Middle frontal gyrus (tissue), 1 donor: ENCODE results near the gene MVD.
"Not testable (repeated sequence)": the region's sequence is repeated elsewhere in the genome, so short reads cannot be mapped to it uniquely, and the experiment has no call there.

Experiments used
- DNase-seq: peaks from one replicate; pipeline ENCODE4 v3.0.0-alpha.2; 2015; ENCODE audit warnings: low spot score; ENCODE audit errors: extremely low spot score

Gene MVD

DNA sequence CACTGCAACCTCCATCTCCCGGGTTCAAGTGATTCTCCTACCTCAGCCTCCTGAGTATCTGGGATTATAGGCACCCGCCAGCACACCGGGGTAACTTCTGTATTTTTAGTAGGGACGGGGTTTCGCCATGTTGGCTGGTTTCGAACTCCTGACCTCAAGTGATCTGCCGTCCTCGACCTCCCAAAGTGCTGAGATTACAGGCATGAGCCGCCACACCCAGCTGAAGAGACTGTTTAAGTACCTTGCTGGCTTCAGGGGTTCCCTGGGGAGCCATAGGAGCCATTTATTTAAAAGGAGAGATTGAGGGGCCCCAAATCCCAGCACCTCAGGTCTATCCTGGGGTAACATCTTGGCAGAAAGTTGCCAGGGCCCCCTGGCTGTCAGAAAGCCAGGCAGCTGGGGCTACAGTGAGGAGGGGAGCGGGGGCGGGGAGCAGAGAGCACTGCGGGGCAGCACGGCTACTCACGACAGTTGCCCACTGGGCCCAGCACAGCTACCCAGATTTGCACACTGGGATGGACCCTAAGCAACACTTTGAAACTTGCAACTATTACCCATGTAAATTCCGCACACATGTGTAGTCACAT, 21.8 kb upstream of the MVD start:
- DNase-seq = no peak

DNA sequence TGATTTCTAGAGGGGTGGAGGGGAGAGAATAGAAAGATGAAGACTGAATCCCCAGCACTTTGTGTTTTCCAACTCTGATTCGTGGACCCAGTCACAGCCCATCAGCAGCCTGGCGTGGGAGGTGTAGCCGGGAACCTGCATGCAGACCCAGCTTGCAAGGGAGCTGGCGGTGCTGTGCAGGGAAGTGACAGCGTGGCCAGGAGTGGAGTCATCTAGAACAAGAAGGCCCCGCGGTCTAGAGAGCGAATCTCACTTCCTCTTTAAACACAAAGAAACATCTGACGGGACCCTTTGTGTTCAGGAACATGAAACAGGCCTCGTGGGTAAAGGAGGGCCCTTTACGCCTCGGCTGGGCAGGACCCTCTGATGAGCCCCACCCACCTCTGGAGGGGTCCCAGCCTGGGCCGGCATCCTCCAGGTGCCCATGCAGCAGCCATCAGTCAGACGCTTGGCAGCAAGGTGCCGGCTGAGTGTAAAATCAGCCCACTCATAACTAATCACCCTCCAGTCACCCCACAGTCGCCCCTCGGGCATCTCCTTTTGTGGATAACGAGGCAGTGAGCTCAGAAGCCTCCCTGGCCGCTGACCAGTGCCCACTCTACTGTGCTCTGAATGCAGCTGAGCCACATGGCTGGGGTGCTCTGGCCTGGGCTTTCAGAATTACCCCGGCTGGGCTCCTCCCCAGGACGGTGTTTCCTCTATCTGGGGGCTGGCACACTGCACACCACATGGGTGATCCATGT, 19.0 kb upstream of the MVD start:
- peak; percentile 69 for DNase-seq

DNA sequence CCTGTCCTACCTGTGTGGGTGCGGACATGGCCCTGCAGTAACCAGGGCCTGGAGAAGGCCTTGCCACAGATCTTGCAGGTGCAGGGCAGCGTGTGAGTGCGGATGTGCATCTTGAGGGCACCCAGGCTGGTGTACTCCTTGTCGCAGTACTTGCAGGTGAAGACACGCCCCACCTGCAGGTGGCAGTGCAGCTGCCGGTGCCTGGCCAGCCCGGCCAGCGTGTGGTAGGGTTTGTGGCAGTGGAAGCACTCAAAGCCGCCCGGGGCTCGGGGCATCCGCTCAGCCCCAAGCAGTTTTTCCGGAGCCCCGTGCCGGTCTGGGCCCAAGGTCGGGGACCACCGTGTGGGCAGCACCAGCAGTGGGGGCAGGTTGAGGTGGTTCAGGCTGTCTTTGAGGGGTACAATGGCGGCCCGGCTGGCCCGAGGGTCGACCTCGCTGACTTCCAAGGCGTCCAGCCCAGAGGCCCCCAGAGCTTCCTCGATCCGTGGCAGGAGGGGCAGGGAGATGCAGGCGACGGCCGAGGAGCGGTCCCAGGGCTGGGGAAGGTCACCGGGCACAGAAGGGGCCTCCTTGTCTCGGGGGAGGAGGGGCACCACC, 18.3 kb upstream of the MVD start:
- no peak for DNase-seq

DNA sequence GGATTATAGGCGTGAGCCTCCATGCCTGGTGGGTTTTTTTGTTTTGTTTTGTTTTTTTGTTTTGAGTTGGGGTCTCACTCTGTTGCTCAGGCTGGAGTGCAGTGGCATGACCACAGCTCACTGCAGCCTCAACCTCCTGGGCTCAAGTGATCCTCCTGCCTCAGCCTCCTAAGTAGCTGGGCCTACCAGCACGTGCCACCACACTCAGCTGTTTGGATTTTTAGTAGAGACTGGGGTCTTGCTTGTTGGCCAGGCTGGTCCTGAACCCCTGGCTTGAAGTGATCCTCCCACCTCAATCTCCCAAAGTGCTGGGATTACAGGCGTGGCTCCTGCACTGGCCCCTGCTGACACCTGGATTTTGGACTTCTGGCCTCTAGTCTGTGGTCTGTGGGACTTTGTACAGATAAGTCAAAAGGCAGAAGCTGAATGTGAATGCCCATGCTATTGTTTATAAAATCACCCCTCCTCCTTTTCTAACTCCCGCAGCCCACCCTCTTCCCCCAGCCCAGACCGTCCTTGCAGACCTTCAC, 17.7 kb upstream of the MVD start:
- DNase-seq = no peak

DNA sequence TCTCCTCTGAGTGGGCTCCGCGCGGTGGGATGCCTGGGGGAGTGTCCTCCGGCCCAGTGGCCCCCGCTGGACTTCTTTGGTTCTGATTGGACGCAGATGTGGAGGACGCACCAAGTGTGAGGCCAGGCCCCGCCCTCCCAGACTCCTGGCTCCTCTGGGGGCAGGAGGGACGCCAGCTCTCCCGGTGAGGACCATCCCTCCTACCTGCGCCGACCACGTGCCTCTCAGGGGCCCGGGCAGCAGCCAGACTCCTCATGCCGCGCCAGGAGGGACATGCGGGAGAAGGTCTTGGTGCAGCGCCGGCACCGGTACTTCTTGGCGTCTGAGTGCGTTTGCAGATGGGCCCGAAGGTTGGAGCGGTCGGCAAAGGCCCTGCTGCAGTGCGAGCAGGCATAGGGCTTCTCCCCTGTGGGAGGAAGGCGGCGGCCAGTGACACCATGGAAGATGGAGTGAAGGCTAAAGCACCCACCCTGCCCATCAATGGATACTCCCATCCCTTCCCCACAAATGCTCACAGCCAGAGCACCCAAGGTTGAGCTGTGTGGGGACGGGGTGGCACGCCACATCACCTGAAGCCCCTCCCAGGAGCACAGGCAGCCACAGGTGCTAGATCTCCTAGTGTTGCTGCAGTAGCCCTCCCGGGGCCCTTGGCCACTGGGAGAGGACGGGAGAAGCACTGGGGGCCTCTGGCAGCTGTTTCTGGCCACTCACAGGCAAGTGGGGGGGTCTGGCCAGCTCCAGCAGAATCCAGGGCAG, 15.5 kb upstream of the MVD start:
- no peak for DNase-seq

DNA sequence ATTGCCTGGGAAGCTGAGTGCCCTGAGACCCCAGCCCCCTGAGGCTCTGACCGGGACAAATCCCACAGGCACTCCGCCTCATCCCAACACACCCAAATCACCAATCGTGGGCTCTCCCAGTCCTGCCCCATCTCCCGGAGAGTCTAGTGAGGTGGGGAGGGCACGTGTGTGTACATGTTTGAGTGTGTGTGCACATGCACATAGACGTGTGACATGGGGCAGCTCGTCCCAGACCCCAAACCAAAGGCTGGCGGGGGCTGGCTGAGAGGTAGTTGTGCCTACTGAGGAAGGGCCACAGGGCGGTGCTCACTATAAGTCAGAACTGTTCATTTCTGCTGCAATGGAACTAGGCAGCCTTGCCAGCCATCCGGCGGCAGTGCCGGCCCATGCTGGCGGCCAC, 14.8 kb upstream of the MVD start:
- DNase-seq = no peak

DNA sequence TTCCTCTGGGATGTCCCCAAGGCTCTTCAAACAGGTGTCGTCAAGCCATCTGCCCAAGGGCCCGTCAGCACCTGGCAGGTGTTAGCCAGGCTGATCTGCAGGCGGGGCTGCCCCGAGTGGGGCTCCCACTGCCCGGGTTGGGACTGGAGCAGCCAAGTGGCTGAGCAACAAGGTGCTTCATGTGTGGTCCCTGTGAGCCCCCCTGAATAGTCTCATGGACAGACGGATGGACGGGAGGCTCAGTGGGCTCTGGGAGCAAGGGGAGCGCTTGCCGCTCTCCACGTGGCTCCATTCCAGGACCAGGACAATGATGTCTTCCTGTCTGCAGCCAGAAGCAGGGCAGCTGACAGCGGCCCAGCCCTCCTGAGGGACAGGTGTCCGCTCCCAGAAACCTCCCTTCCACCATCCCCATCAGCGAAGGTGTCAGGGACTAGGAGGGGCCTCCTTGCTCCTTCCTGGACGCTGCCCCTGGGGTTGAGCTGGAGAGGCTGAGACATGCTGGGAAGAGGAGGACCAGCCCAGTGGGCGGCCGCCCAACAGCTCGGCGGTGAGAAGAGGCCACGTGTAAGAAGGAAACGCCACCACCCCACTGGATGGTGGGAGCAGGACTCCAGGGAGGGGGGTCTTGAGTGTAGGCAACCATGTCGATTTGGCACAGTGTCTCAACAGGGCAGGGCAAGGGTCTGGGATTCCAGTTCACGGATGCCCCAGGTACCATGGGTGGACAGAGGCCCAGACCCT, 13.8 kb upstream of the MVD start:
- no peak for DNase-seq

DNA sequence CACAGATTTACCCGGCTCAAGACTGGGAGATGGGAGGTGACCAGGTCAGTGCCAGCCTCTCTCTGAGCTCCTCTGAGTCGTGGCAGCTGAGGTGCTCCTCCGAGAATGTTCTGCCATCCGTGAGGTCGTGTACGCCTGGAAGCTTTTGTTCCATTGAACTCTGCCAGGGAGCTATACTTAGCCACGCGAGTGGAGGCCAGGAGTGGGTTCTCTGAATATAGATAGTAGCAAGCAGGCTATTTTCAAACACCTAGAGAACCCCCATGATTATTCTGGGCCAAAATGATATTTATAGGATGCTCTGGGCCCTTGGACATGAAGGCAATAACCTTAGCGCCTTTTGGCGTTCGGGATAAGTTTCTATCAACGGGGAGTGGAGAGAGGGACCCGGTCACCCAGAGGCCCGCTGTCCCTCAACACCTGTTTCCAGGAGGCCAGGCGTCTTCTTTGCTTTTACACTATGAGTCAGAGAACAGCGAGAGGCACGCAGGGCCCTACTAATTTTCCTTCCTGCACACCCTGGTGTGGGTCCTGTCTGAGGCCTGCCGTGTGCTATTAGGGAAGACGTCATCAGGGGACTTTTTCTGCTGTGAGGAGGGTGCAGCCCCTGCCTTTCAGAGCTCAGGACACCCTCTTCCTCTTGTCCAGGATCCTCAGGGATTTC, 11.0 kb upstream of the MVD start:
- DNase-seq = no peak

DNA sequence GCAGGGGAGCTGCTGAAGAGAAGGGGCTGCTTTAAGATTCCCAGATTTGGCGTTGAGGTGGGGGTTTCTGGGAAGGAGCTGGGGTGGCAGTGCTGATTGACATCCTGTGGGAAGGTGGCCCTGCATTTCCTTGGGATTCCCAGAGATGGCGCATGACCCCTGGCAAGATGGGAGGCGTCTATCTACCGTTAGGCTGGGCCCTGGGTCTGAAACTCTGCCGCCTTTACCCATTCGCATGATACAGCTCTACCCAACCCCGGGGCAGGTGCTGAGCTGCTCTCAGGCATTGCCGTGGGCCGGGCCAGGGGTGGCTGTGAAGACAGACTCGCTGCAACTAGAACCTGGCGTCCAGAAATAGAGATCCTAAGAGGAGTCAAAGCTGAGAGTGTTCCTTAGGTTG, 9.9 kb upstream of the MVD start:
- DNase-seq = no peak

DNA sequence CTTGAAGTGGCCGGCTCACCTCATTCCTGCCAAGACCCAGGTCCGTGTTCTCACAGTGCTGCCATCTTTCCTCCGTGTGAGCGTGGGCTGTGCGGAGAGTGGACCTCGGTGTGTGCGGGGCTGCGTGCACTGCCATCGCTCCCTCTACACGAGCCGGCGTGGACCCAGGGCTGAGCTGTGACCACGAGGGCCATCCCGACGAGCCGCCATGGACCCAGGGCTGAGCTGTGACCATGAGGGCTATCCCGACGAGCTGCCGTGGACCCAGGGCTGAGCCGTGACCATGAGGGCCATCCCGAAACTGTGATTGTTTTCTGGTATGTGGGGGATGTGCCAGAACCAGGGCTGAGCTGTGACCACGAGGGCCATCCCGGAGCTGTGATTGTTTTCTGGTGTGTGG, 8.9 kb upstream of the MVD start:
- no peak for DNase-seq

DNA sequence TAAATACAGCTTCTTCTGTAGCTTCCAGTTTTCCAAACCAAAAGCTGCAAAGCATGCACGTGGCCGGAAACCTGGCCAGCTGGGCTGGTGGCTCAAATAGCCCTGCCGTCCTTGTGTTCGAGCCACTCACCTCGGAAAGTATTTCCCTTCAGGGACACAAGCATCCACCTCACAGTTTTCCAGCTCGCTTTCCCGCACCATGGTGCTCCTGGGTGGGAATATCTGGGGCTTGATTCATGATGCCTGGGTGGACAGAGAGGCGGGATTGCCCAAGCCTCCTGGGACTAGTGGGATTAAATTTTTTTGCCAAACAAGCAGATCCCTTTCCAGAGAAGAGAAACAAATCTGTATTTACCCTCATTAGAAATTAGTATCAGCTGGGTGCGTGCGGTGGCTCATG, 7.1 kb upstream of the MVD start:
- DNase-seq = no peak

DNA sequence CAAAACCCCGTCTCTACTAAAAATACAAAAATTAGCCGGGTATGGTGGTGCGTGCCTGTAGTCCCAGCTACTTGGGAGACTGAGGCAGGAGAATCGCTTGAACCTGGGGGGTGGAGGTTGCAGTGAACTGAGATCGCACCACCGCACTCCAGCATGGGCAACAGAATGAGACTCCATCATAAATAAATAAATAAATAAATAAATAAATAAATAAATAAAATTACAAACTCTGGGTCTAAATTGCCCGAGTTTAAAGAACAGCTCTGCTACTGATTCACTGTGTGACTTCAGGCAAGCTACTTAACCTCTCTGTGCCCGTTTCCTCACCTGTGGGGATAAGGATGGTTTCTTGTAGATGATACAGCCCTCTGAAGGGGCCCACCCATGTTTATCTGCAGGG, 6.6 kb upstream of the MVD start:
- DNase-seq = not testable (repeated sequence)

DNA sequence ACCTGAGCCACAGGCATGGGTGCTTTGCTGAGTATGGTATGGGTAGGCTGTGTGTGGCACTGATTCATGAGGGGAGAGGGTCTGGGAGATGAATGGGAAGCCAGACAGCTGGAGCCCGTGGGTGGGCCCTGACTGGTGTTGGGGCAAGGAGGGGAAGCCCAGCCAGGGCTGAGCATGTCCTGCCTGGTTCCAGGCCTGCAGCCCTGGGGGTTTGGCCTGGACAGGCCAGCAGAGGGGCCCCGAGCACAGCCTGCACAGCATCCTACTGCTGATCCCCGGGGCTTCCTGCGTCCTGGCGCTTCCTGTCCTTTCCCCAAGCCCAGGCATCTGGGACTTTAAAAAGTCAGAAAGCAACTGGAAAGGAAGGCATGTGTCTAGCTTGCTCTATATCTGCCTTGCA, 4.6 kb upstream of the MVD start:
- DNase-seq = no peak

DNA sequence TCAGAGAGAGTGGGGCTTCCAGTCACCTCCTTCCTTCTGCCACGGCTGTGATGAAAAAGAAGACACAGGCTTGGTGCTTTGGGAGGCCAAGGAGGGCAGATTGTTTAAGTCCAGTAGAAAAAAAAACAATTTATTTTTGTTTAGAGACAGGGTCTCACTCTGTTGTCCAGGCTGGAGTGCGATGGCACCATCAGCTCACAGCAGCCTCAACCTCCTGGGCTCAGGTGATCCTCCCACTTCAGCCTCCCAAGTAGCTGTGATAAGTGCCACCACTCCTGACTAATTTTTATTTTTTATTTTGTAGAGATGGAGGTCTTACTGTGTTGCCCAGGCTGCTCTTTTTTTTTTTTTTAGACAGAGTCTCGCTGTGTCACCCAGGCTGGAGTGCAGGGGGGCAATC, 2.7 kb upstream of the MVD start:
- no peak for DNase-seq

DNA sequence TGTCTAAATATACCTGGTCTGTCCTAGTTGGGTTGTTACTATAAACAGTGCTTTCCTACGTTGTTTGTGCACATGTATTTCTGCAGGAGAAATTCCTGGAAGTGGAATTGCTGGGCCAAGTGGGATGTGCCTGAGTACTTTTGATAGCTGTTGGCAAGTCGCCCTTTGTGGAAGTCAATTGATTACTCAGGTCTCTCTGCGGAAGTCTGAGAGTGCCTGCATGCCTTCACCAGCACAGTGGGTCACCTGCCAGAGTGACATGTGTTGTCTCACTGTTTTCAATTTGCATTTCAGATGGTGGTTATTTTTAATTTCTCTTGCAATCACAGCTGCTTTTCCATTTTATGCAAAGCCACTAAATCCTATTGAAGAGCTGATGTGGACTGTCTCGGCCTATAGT, 2.3 kb upstream of the MVD start:
- no peak for DNase-seq

DNA sequence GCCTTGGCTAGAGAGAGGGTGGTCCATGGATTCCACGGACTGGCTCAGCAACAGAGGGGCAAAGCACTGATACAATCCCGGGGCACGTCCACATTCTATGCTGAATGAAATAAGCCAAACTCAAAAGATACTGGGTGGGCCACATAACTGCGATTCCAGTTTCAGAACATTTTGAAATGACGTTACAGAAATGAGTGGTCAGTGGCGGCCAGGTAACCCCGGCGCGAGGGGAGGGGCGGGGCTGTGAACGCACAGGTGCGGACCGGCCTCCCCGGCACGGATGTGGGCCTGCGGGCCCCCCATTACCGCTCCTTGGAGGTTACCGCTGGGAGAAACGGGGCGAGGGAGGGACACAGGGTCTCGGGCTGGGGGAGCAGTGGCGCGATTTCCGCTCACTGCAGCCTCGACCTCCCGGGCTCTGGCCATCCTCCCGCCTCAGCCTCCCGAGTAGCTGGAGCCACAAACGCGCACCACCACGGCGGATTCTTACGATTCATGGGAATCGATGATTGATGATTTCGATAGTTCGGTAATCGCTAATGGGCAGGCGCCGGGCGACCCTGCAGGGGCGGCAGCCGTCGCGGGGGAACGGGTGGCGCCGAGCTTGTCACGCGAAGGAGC, 559 bp downstream of the MVD start:
- no peak for DNase-seq

DNA sequence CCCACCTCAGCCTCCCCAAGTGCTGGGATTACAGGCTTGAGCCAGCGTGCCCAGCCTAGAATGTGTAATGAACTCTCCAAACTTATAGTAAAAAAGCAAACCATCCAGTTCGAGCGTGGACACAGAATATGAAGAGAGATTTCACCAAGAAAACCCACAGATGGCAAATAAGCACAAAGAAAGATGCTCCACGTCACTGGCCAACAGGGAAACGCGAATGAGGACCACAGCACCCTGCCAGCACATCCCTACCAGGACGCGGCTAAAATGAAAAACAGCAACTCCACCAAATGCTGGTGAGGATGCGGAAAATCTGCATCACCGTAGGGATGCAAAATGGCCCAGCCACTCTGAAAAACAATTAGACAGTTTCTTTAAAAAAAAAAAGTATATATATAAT, 1.4 kb downstream of the MVD start:
- DNase-seq = no peak

DNA sequence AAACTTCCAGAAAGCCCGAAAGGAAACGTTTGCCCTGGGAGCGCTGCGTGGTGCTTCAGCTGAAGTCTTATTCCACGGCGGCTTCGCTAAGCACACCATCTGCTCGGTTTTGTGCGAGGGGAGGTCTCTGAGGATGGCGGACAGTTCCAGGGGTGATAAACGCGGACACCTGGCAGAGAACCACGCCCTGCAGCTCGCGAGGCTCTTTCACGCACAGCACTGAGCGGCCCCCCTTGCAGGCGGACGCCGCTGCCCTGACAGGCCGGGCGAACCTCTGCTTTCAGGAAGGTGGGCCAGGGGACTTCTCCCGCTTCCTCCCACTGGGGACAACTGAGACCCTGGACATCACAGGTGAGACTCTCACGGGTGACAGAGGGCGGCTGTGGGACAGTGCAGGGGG, 3.7 kb downstream of the MVD start:
- no peak for DNase-seq

DNA sequence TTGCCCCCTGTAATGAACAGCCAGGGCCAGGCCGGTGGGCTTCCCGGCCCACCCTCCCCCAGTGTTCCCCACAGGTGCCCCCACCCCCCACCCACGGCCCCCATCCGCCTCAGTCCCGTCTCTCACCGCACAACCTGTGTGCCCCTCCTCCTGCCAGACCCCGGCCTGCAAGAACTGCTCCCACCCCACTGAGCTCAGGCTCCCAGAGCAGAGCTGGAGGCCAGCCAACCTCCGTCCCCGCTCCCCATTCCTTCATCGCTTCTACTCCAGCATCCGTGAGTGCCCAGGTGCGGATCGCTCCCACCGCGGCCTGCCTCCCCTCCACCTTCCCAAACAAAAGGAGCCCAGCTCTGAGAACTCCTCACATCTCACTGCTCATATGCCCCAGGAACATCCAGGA, 4.2 kb downstream of the MVD start:
- no peak for DNase-seq

DNA sequence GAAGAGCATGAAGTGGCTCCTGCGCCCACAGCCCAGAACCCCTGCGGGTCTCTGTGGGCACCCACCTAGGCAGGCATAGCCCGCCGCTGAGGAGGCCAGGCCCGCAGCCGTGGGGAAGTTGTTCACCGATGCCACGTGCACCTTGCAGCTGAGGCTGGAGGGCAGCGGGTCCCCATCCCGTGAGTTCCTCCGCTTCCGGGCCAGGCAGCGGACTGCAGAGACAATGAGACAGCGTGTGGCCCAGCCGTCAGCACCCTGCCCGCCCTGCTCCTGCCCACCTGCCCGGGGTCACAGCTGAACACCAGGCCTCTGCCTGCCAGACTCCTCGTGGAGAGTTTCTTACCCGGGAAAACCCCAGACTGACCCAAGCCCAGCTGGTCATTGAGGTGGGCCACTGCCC, 5.5 kb downstream of the MVD start:
- no peak for DNase-seq
